ENCODE results near the gene PCDHB7.

GRCh38 chr5:141127305-141127704, 45.1 kb upstream of the PCDHB7 start:
- TF ChIP-seq CTCF (IDR thresholded peaks at IDR 0.05; ENCODE audit: extremely low read depth in 1 of 2, insufficient read depth in 1 of 2, low read depth in 1 of 2, low read length in 2 of 2) = no peak
- TF ChIP-seq POLR2AphosphoS5 (IDR thresholded peaks at IDR 0.05; ENCODE audit: insufficient read depth, low read depth, low read length) = no peak
- TF ChIP-seq EZH2 (IDR thresholded peaks at IDR 0.05; ENCODE audit: borderline replicate concordance, low read depth, low read length, severe bottlenecking) = no peak
- no peak for TF ChIP-seq FOS (IDR thresholded peaks at IDR 0.05; ENCODE audit: borderline replicate concordance, insufficient read depth, low read length)
- no peak for TF ChIP-seq POLR2A (IDR thresholded peaks at IDR 0.05; ENCODE audit: low read depth, low read length)
- TF ChIP-seq MAX (IDR thresholded peaks at IDR 0.05; ENCODE audit: insufficient read depth, insufficient read length) = no peak
- TF ChIP-seq JUN (IDR thresholded peaks at IDR 0.05; ENCODE audit: borderline replicate concordance, insufficient read depth, insufficient read length, low read depth) = no peak
- TF ChIP-seq MYC (IDR thresholded peaks at IDR 0.05; ENCODE audit: low read depth, low read length) = no peak

All from endothelial cell of umbilical vein (primary cell).